Activated CD8-positive, alpha-beta memory T cell treated with anti-CD3 and anti-CD28 coated beads, Interleukin-2, amount 50 U/mL, for 1 hour (primary cell): ENCODE data around the gene EXOSC10.
A peak's percentile ranks its signal among the peaks of the same experiment; 100 is the strongest.
"Not testable (repeated sequence)": the region's sequence is repeated elsewhere in the genome, so short reads cannot be mapped to it uniquely, and the experiment has no call there.

Experiments used
- DNase-seq: peaks from one replicate; pipeline ENCODE4 v3.0.0-alpha.2; 2020; ENCODE audit errors: extremely low read depth

EXOSC10 gene

GRCh38 chr1:11061652-11062365 lies 37.9 kb downstream of the EXOSC10 start:
- DNase-seq = no peak

- DNase-seq = peak; percentile 49
Observed at GRCh38 chr1:11059968-11060830, 39.5 kb downstream of the EXOSC10 start, which contains the start of gene SRM. TSS of gene SRM (minus strand) at chr1:11060018. CDS start at chr1:11059943, 75 bp downstream.

GRCh38 chr1:11059155-11059967 lies 40.3 kb downstream of the EXOSC10 start:
- no peak for DNase-seq

- no peak for DNase-seq
Observed at GRCh38 chr1:11058595-11059154, 41.0 kb downstream of the EXOSC10 start.

- no peak for DNase-seq
Observed at GRCh38 chr1:11058026-11058425, 41.6 kb downstream of the EXOSC10 start.

- no peak for DNase-seq
Observed at GRCh38 chr1:11057477-11057876, 42.2 kb downstream of the EXOSC10 start.

GRCh38 chr1:11056504-11056903 lies 43.2 kb downstream of the EXOSC10 start:
- DNase-seq = no peak

GRCh38 chr1:11055676-11056075 lies 44.0 kb downstream of the EXOSC10 start:
- DNase-seq = no peak

GRCh38 chr1:11054666-11055065 lies 45.0 kb downstream of the EXOSC10 start:
- DNase-seq = no peak

- DNase-seq = no peak
Observed at GRCh38 chr1:11054181-11054580, 45.5 kb downstream of the EXOSC10 start.

- no peak for DNase-seq
Observed at GRCh38 chr1:11053758-11054137, 45.9 kb downstream of the EXOSC10 start.

GRCh38 chr1:11052839-11053757 lies 46.6 kb downstream of the EXOSC10 start:
- DNase-seq = no peak

- no peak for DNase-seq
Observed at GRCh38 chr1:11051781-11052511, 47.7 kb downstream of the EXOSC10 start.

GRCh38 chr1:11051121-11051520 lies 48.5 kb downstream of the EXOSC10 start:
- not testable (repeated sequence) for DNase-seq

- no peak for DNase-seq
Observed at GRCh38 chr1:11046625-11047365, 52.9 kb downstream of the EXOSC10 start, which contains the start of gene MASP2. TSS of gene MASP2 (minus strand) at chr1:11047239. CDS start at chr1:11047207, 32 bp downstream.

GRCh38 chr1:11046270-11046566 lies 53.5 kb downstream of the EXOSC10 start:
- DNase-seq = no peak

GRCh38 chr1:11045428-11046269 lies 54.0 kb downstream of the EXOSC10 start:
- DNase-seq = no peak

GRCh38 chr1:11044849-11045427 lies 54.7 kb downstream of the EXOSC10 start:
- DNase-seq = no peak
